T-helper 22 cell (primary cell): Measurements from ENCODE around the gene RHOB.
"Not testable (repeated sequence)": the region's sequence is repeated elsewhere in the genome, so short reads cannot be mapped to it uniquely, and the experiment has no call there.

Experiments used
- DNase-seq: peaks from one replicate; pipeline ENCODE4 v3.0.0-alpha.2; 2020; ENCODE audit warnings: low read depth

The RHOB gene

GRCh38 chr2:20454036-20454981 is 7.4 kb downstream of the RHOB start:
- no peak for DNase-seq

- DNase-seq, result no peak
These were observed 8.3 kb downstream of the RHOB start for GRCh38 chr2:20455076-20455587.

- DNase-seq, result no peak
These were observed 9.3 kb downstream of the RHOB start for GRCh38 chr2:20456116-20456571.

GRCh38 chr2:20456636-20457426 is 10.0 kb downstream of the RHOB start:
- DNase-seq, result no peak

- DNase-seq, result no peak
These were observed 11.1 kb downstream of the RHOB start for GRCh38 chr2:20457661-20458630.

GRCh38 chr2:20458737-20459484 is 12.0 kb downstream of the RHOB start:
- not testable (repeated sequence) for DNase-seq

GRCh38 chr2:20465716-20466394 is 19.0 kb downstream of the RHOB start:
- no peak for DNase-seq

GRCh38 chr2:20467789-20468548 is 21.1 kb downstream of the RHOB start:
- DNase-seq, result no peak

- no peak for DNase-seq
These were observed 22.0 kb downstream of the RHOB start for GRCh38 chr2:20468549-20469500.

GRCh38 chr2:20469595-20469994 is 22.7 kb downstream of the RHOB start:
- DNase-seq, result no peak

GRCh38 chr2:20470211-20470610 is 23.3 kb downstream of the RHOB start:
- no peak for DNase-seq

- no peak for DNase-seq
These were observed 24.3 kb downstream of the RHOB start for GRCh38 chr2:20471148-20471547.

GRCh38 chr2:20471902-20472559 is 25.2 kb downstream of the RHOB start:
- DNase-seq, result no peak

- DNase-seq, result no peak
These were observed 25.7 kb downstream of the RHOB start for GRCh38 chr2:20472569-20472968.

GRCh38 chr2:20473128-20473527 is 26.3 kb downstream of the RHOB start:
- DNase-seq, result no peak

GRCh38 chr2:20474757-20475566 is 28.1 kb downstream of the RHOB start:
- no peak for DNase-seq

GRCh38 chr2:20475567-20475952 is 28.7 kb downstream of the RHOB start:
- DNase-seq, result no peak
